Liver (tissue), 3 donors: ENCODE data around the gene STEAP3.

Source experiments
- EGR1 ChIP-seq, 2 donors: IDR thresholded peaks; 2 replicates each; pipeline ENCODE4 v1.6.1; 2016 to 2018; ENCODE audit warnings: antibody characterized with exemption in 2 of 2, low read depth in 2 of 2
- FOXA1 ChIP-seq: IDR thresholded peaks from 2 replicates; pipeline ENCODE4 v1.6.1; 2016; ENCODE audit warnings: antibody characterized with exemption
- FOXA2 ChIP-seq: IDR thresholded peaks from 2 replicates; pipeline ENCODE4 v1.6.1; 2016; ENCODE audit warnings: antibody characterized with exemption
- GABPA ChIP-seq, 2 donors: IDR thresholded peaks in 1 of 2; conservative IDR thresholded peaks in 1 of 2; 2 replicates each; pipeline ENCODE4 v1.6.1; 2016; ENCODE audit warnings: antibody characterized with exemption in 2 of 2, mild to moderate bottlenecking in 1 of 2, moderate library complexity in 1 of 2
- JUND ChIP-seq, 2 donors: IDR thresholded peaks; 2 replicates each; pipeline ENCODE4 v1.6.1; 2016; ENCODE audit warnings: antibody characterized with exemption in 2 of 2
- RAD21 ChIP-seq, 2 donors: IDR thresholded peaks; 2 replicates each; pipeline ENCODE4 v1.6.1; 2016; ENCODE audit warnings: antibody characterized with exemption in 2 of 2, mild to moderate bottlenecking in 2 of 2
- SP1 ChIP-seq: IDR thresholded peaks from 2 replicates; pipeline ENCODE4 v1.6.1; 2018; ENCODE audit warnings: antibody characterized with exemption, mild to moderate bottlenecking
- TAF1 ChIP-seq: conservative IDR thresholded peaks from 2 replicates; pipeline ENCODE4 v1.6.1; 2016; ENCODE audit warnings: antibody characterized with exemption, mild to moderate bottlenecking
- YY1 ChIP-seq: IDR thresholded peaks from 2 replicates; pipeline ENCODE4 v1.6.1; 2016; ENCODE audit warnings: antibody characterized with exemption, mild to moderate bottlenecking
- TF ChIP-seq, protein P1 (sequence below): fragments of 150-350 bp; IDR thresholded peaks from 2 replicates; pipeline ENCODE4 v1.5.1; 2017; ENCODE audit warnings: improper control_type of control experiment, low read depth, low read length; ENCODE audit not compliant: missing input control
- TF ChIP-seq, protein P2 (sequence below): IDR thresholded peaks from 2 replicates; pipeline ENCODE4 v1.6.1; 2016; ENCODE audit warnings: antibody characterized with exemption, mild to moderate bottlenecking
- TF ChIP-seq, protein P3 (sequence below): IDR thresholded peaks from 2 replicates; pipeline ENCODE4 v1.6.1; 2016; ENCODE audit warnings: antibody characterized with exemption
- TF ChIP-seq, protein P4 (sequence below): IDR thresholded peaks from 2 replicates; pipeline ENCODE4 v1.6.1; 2016; ENCODE audit warnings: antibody characterized with exemption
- TF ChIP-seq, protein P5 (sequence below): IDR thresholded peaks from 2 replicates; pipeline ENCODE4 v1.6.1; 2016; ENCODE audit warnings: antibody characterized with exemption
- donor health status: healthy.
- donor health status: healthy.

DNA sequence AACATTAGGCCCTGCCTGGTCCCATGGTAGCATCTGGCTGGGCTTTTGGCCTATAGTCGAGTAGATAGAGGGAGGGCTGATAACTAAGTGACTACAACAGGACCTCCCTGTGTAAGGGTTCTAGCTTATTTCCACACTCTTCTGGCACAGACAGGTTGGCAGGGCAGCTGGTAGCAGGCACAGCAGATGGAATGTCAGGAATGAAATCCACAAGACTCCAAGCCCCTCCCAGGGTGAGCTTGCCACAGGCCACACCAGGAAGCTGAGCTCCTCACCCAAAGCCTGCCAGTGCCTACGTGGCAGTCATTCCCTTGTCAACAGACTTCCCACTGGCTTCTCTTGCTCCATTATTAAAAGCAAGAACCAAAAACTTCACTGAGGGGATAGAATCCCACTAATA lies 44.4 kb upstream of the STEAP3 start:
- TF ChIP-seq RAD21 (IDR thresholded peaks at IDR 0.05) (no peak), SP1 (no peak), JUND (IDR thresholded peaks at IDR 0.05) (no peak), YY1 (no peak), GABPA (IDR thresholded peaks at IDR 0.05 in 1 of 2, conservative IDR thresholded peaks at IDR 0.05 in 1 of 2) (no peak), FOXA2 (no peak), TAF1 (no peak), EGR1 (IDR thresholded peaks at IDR 0.05; ENCODE audit: low read depth in 2 of 2) (no peak), FOXA1 (no peak)
- TF ChIP-seq, protein P1, sequence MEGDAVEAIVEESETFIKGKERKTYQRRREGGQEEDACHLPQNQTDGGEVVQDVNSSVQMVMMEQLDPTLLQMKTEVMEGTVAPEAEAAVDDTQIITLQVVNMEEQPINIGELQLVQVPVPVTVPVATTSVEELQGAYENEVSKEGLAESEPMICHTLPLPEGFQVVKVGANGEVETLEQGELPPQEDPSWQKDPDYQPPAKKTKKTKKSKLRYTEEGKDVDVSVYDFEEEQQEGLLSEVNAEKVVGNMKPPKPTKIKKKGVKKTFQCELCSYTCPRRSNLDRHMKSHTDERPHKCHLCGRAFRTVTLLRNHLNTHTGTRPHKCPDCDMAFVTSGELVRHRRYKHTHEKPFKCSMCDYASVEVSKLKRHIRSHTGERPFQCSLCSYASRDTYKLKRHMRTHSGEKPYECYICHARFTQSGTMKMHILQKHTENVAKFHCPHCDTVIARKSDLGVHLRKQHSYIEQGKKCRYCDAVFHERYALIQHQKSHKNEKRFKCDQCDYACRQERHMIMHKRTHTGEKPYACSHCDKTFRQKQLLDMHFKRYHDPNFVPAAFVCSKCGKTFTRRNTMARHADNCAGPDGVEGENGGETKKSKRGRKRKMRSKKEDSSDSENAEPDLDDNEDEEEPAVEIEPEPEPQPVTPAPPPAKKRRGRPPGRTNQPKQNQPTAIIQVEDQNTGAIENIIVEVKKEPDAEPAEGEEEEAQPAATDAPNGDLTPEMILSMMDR: no peak
- TF ChIP-seq, protein P2, sequence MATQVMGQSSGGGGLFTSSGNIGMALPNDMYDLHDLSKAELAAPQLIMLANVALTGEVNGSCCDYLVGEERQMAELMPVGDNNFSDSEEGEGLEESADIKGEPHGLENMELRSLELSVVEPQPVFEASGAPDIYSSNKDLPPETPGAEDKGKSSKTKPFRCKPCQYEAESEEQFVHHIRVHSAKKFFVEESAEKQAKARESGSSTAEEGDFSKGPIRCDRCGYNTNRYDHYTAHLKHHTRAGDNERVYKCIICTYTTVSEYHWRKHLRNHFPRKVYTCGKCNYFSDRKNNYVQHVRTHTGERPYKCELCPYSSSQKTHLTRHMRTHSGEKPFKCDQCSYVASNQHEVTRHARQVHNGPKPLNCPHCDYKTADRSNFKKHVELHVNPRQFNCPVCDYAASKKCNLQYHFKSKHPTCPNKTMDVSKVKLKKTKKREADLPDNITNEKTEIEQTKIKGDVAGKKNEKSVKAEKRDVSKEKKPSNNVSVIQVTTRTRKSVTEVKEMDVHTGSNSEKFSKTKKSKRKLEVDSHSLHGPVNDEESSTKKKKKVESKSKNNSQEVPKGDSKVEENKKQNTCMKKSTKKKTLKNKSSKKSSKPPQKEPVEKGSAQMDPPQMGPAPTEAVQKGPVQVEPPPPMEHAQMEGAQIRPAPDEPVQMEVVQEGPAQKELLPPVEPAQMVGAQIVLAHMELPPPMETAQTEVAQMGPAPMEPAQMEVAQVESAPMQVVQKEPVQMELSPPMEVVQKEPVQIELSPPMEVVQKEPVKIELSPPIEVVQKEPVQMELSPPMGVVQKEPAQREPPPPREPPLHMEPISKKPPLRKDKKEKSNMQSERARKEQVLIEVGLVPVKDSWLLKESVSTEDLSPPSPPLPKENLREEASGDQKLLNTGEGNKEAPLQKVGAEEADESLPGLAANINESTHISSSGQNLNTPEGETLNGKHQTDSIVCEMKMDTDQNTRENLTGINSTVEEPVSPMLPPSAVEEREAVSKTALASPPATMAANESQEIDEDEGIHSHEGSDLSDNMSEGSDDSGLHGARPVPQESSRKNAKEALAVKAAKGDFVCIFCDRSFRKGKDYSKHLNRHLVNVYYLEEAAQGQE: no peak
- TF ChIP-seq, protein P3, sequence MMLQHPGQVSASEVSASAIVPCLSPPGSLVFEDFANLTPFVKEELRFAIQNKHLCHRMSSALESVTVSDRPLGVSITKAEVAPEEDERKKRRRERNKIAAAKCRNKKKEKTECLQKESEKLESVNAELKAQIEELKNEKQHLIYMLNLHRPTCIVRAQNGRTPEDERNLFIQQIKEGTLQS: no peak
- TF ChIP-seq, protein P4, sequence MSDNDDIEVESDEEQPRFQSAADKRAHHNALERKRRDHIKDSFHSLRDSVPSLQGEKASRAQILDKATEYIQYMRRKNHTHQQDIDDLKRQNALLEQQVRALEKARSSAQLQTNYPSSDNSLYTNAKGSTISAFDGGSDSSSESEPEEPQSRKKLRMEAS: no peak
- TF ChIP-seq, protein P5, sequence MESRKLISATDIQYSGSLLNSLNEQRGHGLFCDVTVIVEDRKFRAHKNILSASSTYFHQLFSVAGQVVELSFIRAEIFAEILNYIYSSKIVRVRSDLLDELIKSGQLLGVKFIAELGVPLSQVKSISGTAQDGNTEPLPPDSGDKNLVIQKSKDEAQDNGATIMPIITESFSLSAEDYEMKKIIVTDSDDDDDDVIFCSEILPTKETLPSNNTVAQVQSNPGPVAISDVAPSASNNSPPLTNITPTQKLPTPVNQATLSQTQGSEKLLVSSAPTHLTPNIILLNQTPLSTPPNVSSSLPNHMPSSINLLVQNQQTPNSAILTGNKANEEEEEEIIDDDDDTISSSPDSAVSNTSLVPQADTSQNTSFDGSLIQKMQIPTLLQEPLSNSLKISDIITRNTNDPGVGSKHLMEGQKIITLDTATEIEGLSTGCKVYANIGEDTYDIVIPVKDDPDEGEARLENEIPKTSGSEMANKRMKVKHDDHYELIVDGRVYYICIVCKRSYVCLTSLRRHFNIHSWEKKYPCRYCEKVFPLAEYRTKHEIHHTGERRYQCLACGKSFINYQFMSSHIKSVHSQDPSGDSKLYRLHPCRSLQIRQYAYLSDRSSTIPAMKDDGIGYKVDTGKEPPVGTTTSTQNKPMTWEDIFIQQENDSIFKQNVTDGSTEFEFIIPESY: no peak
